Activated T-cell treated with anti-CD3 and anti-CD28 coated beads for 48 hours (primary cell): ENCODE results near the gene RNMT.

Experiments
- DNase-seq: peaks from one replicate; pipeline ENCODE4 v3.0.0-alpha.2; 2020; ENCODE audit warnings: low read depth

Gene RNMT

GRCh38 chr18:13813271-13813849 is 86.9 kb downstream of the RNMT start:
- DNase-seq: peak; percentile 45
